ENCODE data around the gene KIFAP3.

DNA sequence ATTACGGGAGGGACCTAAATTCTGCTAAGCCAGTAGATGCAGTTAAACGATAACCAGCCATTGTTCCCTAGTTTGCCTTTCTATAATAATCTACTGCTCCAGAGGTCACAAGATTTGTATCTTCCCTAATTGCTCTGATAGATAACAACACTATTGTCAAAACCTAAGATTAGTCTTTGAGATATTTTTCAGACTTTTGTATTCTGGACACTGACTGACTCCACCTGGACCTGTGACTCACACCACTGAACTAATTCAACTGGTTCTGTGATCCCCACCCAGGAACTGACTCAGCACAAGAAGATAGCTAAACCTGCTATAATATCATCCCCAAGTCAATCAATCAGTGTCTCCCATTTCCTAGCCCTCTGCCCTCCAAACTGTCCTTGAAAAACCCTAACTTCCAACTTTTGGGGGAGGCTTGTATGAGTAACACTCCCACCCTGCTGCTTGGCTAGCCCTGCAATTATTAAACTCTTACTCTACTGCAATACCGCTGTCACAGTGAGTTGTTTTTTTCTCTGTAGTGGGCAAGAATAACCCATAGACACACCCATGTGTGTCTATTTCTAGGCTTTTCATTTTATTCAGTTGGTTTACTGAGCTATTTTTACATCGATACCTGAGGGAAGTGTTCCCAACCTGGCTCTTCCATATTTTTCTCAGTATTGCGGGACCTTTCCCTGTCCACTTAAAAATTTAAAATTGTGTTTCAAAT is 11.2 kb downstream of the KIFAP3 start:
- TF ChIP-seq, protein P1, sequence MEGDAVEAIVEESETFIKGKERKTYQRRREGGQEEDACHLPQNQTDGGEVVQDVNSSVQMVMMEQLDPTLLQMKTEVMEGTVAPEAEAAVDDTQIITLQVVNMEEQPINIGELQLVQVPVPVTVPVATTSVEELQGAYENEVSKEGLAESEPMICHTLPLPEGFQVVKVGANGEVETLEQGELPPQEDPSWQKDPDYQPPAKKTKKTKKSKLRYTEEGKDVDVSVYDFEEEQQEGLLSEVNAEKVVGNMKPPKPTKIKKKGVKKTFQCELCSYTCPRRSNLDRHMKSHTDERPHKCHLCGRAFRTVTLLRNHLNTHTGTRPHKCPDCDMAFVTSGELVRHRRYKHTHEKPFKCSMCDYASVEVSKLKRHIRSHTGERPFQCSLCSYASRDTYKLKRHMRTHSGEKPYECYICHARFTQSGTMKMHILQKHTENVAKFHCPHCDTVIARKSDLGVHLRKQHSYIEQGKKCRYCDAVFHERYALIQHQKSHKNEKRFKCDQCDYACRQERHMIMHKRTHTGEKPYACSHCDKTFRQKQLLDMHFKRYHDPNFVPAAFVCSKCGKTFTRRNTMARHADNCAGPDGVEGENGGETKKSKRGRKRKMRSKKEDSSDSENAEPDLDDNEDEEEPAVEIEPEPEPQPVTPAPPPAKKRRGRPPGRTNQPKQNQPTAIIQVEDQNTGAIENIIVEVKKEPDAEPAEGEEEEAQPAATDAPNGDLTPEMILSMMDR (IDR thresholded peaks at IDR 0.05; ENCODE audit: low read depth, low read length, poor library complexity, severe bottlenecking): no peak
- TF ChIP-seq EZH2phosphoT487 (IDR thresholded peaks at IDR 0.05; ENCODE audit: borderline replicate concordance, low read length): no peak
